ENCODE measurements around the gene DARS2. TPM values are rescaled to one million over a fixed set of nuclear protein-coding genes. Genes with fewer than 3 reads are reported as not detected.

DARS2 gene
- total RNA-seq, 2 donors from 2014 or later, result 37.9 to 43.0 TPM

DNA sequence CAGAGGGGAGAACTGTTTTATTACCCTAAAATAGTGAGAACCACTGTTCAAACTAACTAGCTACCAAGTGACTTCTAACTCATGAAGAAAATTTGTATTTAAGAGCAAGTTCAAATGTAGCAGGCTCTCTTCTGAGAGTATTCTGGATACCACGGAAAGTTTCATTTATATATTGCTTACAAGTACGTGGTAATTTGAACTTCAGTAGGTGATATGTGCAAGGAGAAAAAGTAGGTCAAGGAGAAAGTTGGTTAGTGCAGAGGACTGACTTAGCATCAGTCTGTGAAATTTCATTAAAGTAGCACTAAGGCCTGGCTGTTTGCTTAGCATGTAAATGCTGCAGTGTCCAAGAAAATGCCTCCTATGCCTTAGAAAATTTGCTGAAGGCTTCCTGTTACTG is 76.0 kb downstream of the DARS2 start:
- Histone ChIP-seq H3K9me3 (ENCODE audit: control insufficient read depth, low read length) (no peaks in the 10 kb centered on the region), H3K4me3 (ENCODE audit: low read length) (no peak overlapping the region), H3K4me1 (ENCODE audit: control insufficient read depth, insufficient read depth, low read length) (no peaks in the 10 kb centered on the region), H3K36me3 (ENCODE audit: control insufficient read depth, insufficient read depth, low read length) (no peaks in the 10 kb centered on the region), H3K9ac (ENCODE audit: extremely low read depth, low read length, poor library complexity, severe bottlenecking) (no peak overlapping the region), H3K27me3 (ENCODE audit: control insufficient read depth, insufficient read depth, low read length, poor library complexity, severe bottlenecking) (no peaks in the 10 kb centered on the region), H3K27ac (ENCODE audit: low read depth, low read length) (no peak overlapping the region)
- DNase-seq, result no peak
- Mint-ChIP-seq H3K36me3 (ENCODE audit: low read depth) (no peaks in the 10 kb centered on the region), H3K4me3 (no peak overlapping the region), H3K27ac (no peak overlapping the region), H3K9me3 (no peaks in the 10 kb centered on the region), H3K27me3 (ENCODE audit: insufficient read depth) (no peaks in the 10 kb centered on the region), H3K4me1 (peaks cover 19% of the 10 kb centered on the region)
- TF ChIP-seq, protein P1, sequence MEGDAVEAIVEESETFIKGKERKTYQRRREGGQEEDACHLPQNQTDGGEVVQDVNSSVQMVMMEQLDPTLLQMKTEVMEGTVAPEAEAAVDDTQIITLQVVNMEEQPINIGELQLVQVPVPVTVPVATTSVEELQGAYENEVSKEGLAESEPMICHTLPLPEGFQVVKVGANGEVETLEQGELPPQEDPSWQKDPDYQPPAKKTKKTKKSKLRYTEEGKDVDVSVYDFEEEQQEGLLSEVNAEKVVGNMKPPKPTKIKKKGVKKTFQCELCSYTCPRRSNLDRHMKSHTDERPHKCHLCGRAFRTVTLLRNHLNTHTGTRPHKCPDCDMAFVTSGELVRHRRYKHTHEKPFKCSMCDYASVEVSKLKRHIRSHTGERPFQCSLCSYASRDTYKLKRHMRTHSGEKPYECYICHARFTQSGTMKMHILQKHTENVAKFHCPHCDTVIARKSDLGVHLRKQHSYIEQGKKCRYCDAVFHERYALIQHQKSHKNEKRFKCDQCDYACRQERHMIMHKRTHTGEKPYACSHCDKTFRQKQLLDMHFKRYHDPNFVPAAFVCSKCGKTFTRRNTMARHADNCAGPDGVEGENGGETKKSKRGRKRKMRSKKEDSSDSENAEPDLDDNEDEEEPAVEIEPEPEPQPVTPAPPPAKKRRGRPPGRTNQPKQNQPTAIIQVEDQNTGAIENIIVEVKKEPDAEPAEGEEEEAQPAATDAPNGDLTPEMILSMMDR (conservative IDR thresholded peaks at IDR 0.05), result no peak
- WGBS, 2 experiments (ENCODE audit: insufficient coverage in 1 of 2, insufficient read length in 1 of 2), result 91 to 100% methylated on average over 1 to 2 of the region's 2 CpGs

DNA sequence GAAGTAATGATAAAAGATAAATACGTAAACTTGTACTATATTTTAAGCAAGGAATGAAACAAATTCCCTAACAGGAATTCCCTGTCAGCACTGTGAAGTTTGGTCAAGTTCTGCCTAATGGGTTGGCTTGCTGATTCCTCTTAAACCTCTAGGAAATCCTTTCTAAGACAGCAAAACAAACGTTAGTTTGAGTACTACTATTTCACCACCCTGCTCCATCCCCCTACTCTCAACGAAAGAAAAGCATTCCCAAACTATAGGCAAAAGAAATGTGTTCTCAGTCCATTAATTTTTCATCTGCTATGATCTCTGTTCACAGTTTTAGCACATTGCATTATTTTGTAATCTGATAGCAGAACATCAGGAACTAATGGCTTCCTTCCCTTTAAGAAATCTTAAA is 76.5 kb downstream of the DARS2 start:
- Histone ChIP-seq H3K27ac (ENCODE audit: low read depth, low read length) (no peak overlapping the region), H3K27me3 (ENCODE audit: control insufficient read depth, insufficient read depth, low read length, poor library complexity, severe bottlenecking) (no peaks in the 10 kb centered on the region), H3K4me1 (ENCODE audit: control insufficient read depth, insufficient read depth, low read length) (no peaks in the 10 kb centered on the region), H3K9me3 (ENCODE audit: control insufficient read depth, low read length) (no peaks in the 10 kb centered on the region), H3K9ac (ENCODE audit: extremely low read depth, low read length, poor library complexity, severe bottlenecking) (no peak overlapping the region), H3K4me3 (ENCODE audit: low read length) (no peak overlapping the region), H3K36me3 (ENCODE audit: control insufficient read depth, insufficient read depth, low read length) (no peaks in the 10 kb centered on the region)
- Mint-ChIP-seq H3K27me3 (ENCODE audit: insufficient read depth) (no peaks in the 10 kb centered on the region), H3K4me3 (no peak overlapping the region), H3K36me3 (ENCODE audit: low read depth) (no peaks in the 10 kb centered on the region), H3K27ac (no peak overlapping the region), H3K9me3 (no peaks in the 10 kb centered on the region), H3K4me1 (peaks cover 19% of the 10 kb centered on the region)
- TF ChIP-seq, protein P1 (conservative IDR thresholded peaks at IDR 0.05), result no peak
- 44 to 73% methylated on average over 2 to 3 of the region's 3 CpGs for WGBS, 2 experiments (ENCODE audit: insufficient coverage in 1 of 2, insufficient read length in 1 of 2)
- DNase-seq, result no peak

DNA sequence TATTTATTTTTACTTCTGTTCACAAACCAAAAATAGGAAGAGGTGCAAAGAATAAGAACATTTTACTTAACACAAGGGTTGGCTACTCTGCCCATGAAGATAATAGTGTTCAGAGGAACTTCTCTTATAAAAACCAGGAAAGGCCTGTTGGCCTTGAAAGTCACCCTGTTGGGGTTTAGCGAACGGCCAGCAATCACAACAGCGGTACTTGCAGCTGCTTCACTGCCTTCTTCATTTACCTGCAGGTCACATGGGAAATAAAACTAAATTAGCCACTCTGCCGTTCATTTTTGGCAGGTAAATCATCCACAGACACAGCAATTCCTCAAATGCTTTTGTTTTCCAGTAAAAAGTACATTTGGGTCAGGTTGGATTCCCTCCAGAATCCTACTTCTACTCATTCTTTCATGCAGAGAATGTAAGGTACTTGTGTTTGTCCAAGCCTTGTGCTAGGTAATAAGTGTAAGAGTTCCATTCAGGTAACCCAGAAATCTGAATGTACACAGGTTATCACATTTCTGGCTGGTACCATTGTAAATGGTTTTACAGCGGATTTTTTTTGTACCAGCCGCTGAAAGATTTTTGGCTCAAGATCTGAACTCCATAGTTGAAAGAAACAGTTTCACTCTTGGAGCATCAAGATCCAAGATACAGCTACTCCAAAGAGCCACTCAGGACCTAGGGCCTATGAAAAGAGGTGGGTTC is 79.5 kb downstream of the DARS2 start:
- Histone ChIP-seq H3K9ac (ENCODE audit: extremely low read depth, low read length, poor library complexity, severe bottlenecking) (no peak overlapping the region), H3K4me1 (ENCODE audit: control insufficient read depth, insufficient read depth, low read length) (no peaks in the 10 kb centered on the region), H3K4me3 (ENCODE audit: low read length) (no peak overlapping the region), H3K9me3 (ENCODE audit: control insufficient read depth, low read length) (no peaks in the 10 kb centered on the region), H3K36me3 (ENCODE audit: control insufficient read depth, insufficient read depth, low read length) (no peaks in the 10 kb centered on the region), H3K27ac (ENCODE audit: low read depth, low read length) (no peak overlapping the region), H3K27me3 (ENCODE audit: control insufficient read depth, insufficient read depth, low read length, poor library complexity, severe bottlenecking) (no peaks in the 10 kb centered on the region)
- TF ChIP-seq, protein P1 (conservative IDR thresholded peaks at IDR 0.05), result no peak
- Mint-ChIP-seq H3K36me3 (ENCODE audit: low read depth) (no peaks in the 10 kb centered on the region), H3K27me3 (ENCODE audit: insufficient read depth) (no peaks in the 10 kb centered on the region), H3K27ac (no peak overlapping the region), H3K4me3 (no peak overlapping the region), H3K4me1 (peaks cover 19% of the 10 kb centered on the region), H3K9me3 (no peaks in the 10 kb centered on the region)
- WGBS, 2 experiments (ENCODE audit: insufficient coverage in 1 of 2, insufficient read length in 1 of 2), result 93 to 95% methylated on average over 6 of the region's 6 CpGs
- DNase-seq, result no peak

Other genes starting within 250 kb of the DARS2 start
- gene SLC9C2, start 221.6 kb upstream of the DARS2 start, total RNA-seq, result not detected
- not detected for gene TEX50, start 189.3 kb upstream of the DARS2 start, total RNA-seq
- 1 to 10 TPM; 1.5 to 1.9 TPM for gene ANKRD45, start 154.8 kb upstream of the DARS2 start, total RNA-seq
- gene KLHL20, start 109.7 kb upstream of the DARS2 start, total RNA-seq, result 10 to 100 TPM; 15.6 to 17.3 TPM
- gene CENPL, start 210 bp downstream of the DARS2 start, total RNA-seq, result 10 to 100 TPM; 15.8 to 18.9 TPM
- 100 to 1,000 TPM; 456 to 587 TPM for gene GAS5, start 43.3 kb downstream of the DARS2 start, total RNA-seq
- 10 to 100 TPM; 17.4 to 24.2 TPM for gene ZBTB37, start 43.7 kb downstream of the DARS2 start, total RNA-seq
- not detected for gene SERPINC1, start 92.7 kb downstream of the DARS2 start, total RNA-seq
- gene RC3H1, start 197.7 kb downstream of the DARS2 start, total RNA-seq, result 10 to 100 TPM; 43.5 to 51.9 TPM

Measured in endodermal cell (in vitro differentiated cells).